OCI-LY7 (cell line): ENCODE measurements around the gene VPS35.

ENCODE experiments used
- CTCF ChIP-seq: fragments of 200-600 bp; sonication (generic); conservative IDR thresholded peaks from 2 replicates; pipeline ENCODE4 v1.5.1; 2014; ENCODE audit warnings: mild to moderate bottlenecking, antibody characterized with exemption, low read length, moderate library complexity, mixed read lengths
- EZH2phosphoT487 ChIP-seq: fragments of 200-600 bp; sonication (generic); IDR thresholded peaks from 2 replicates; pipeline ENCODE4 v1.6.1; 2018; ENCODE audit warnings: low read depth, borderline replicate concordance, mild to moderate bottlenecking, mixed run types, antibody characterized with exemption, low read length, moderate library complexity, mixed read lengths

- no peak for TF ChIP-seq CTCF
- TF ChIP-seq EZH2phosphoT487: no peak
Measured at GRCh38 chr16:46729326-46729995, 40.5 kb upstream of the VPS35 start.
